IMR-90 (cell line): ENCODE results near the gene CLDN34. TPM values are rescaled to one million over a fixed set of nuclear protein-coding genes. Genes with fewer than 3 reads are reported as not detected.

Experiments
- ATAC-seq: fragments of 200-7000 bp; cut with Tn5 transposase; 2 replicates; pipeline ENCODE4 v1.9.1; 2020; ENCODE audit warnings: low read depth, mild to moderate bottlenecking, moderate library complexity
- BruUV-seq: library from RNA; stranded (reverse); fragments of 400-500 nt; replicated peaks from 2 replicates; lab custom pipeline; 2021; lab: Mats Ljungman, UMichigan
- CTCF ChIA-PET: fragments of 300-600 bp; formaldehyde crosslinking; extraction: SDS; loops from one replicate; lab custom pipeline; 2021; ENCODE audit warnings: antibody characterized with exemption; lab: Yijun Ruan, JAX
- POLR2A ChIA-PET: fragments of 300-600 bp; sonication (Branson Sonifier 250); formaldehyde crosslinking; loops from one replicate; lab custom pipeline; 2022; ENCODE audit warnings: antibody characterized with exemption; ENCODE audit not compliant: unreplicated experiment; lab: Charles Lee
- DNase-seq: peaks from one replicate; pipeline ENCODE4 v3.0.0; 2013
- H2AFZ ChIP-seq: replicated peaks from 2 replicates; pipeline ENCODE3; 2013; ENCODE audit warnings: low read length, mild to moderate bottlenecking; ENCODE audit not compliant: poor library complexity
- H2AK5ac ChIP-seq: 2 replicates; pipeline ENCODE4 v1.6.1; 2013; ENCODE audit warnings: low read depth, low read length, inconsistent platforms
- H2AK9ac ChIP-seq: replicated peaks from 2 replicates; pipeline ENCODE3; 2013; ENCODE audit warnings: mild to moderate bottlenecking, low read depth, low read length, moderate library complexity; ENCODE audit not compliant: poor library complexity
- H2BK120ac ChIP-seq: 2 replicates; pipeline ENCODE4 v1.6.1; 2013; ENCODE audit warnings: low read depth, low read length, inconsistent platforms
- H2BK15ac ChIP-seq: 3 replicates; pipeline ENCODE4 v1.6.1; 2013; ENCODE audit warnings: low read depth, low read length, inconsistent platforms
- H2BK20ac ChIP-seq: 2 replicates; pipeline ENCODE4 v1.6.1; 2013; ENCODE audit warnings: low read depth, mild to moderate bottlenecking, inconsistent platforms, low read length, moderate library complexity
- H2BK5ac ChIP-seq: 2 replicates; pipeline ENCODE4 v1.6.1; 2013; ENCODE audit warnings: mild to moderate bottlenecking, low read depth, low read length, inconsistent platforms; ENCODE audit not compliant: poor library complexity, severe bottlenecking
- H3K14ac ChIP-seq: replicated peaks from 2 replicates; pipeline ENCODE4 v1.6.1; 2013; ENCODE audit warnings: low read depth, low read length, inconsistent platforms
- H3K18ac ChIP-seq: 2 replicates; pipeline ENCODE4 v1.6.1; 2013; ENCODE audit warnings: low read depth, low read length, control low read depth
- H3K23ac ChIP-seq: 2 replicates; pipeline ENCODE4 v1.6.1; 2013; ENCODE audit warnings: low read depth, low read length, inconsistent platforms
- H3K27ac ChIP-seq: 2 replicates; pipeline ENCODE4 v1.5.1; 2013; ENCODE audit warnings: mild to moderate bottlenecking, control low read depth, low read length; ENCODE audit not compliant: insufficient read depth
- H3K27me3 ChIP-seq: 2 replicates; pipeline ENCODE4 v1.6.1; 2013; ENCODE audit warnings: low read length; ENCODE audit not compliant: control insufficient read depth, insufficient read depth
- H3K36me3 ChIP-seq: 2 replicates; pipeline ENCODE4 v1.6.1; 2013; ENCODE audit warnings: low read length, mixed read lengths; ENCODE audit not compliant: control insufficient read depth, insufficient read depth
- H3K4ac ChIP-seq: 2 replicates; pipeline ENCODE4 v1.6.1; 2013; ENCODE audit warnings: low read depth, low read length, inconsistent platforms
- H3K4me1 ChIP-seq: 2 replicates; pipeline ENCODE4 v1.6.1; 2013; ENCODE audit warnings: low read length, mixed read lengths; ENCODE audit not compliant: control insufficient read depth, insufficient read depth
- H3K4me2 ChIP-seq: 2 replicates; pipeline ENCODE4 v1.6.1; 2013; ENCODE audit warnings: low read depth, mild to moderate bottlenecking, control low read depth, low read length, moderate library complexity
- H3K4me3 ChIP-seq: 2 replicates; pipeline ENCODE4 v1.5.1; 2013; ENCODE audit warnings: low read depth, mild to moderate bottlenecking, control low read depth, low read length, moderate library complexity; ENCODE audit not compliant: insufficient read depth
- H3K56ac ChIP-seq: 2 replicates; pipeline ENCODE4 v1.6.1; 2013; ENCODE audit warnings: low read length, inconsistent platforms; ENCODE audit not compliant: insufficient read depth; ENCODE audit errors: extremely low read depth
- H3K79me1 ChIP-seq, 2 experiments: 2 replicates each; pipeline ENCODE4 v1.6.1; 2013; ENCODE audit warnings: low read length in 2 of 2, inconsistent platforms in 1 of 2, low read depth in 1 of 2
- H3K9ac ChIP-seq: 2 replicates; pipeline ENCODE4 v1.6.1; 2013; ENCODE audit warnings: low read depth, low read length, control low read depth
- H3K9me1 ChIP-seq: 2 replicates; pipeline ENCODE4 v1.6.1; 2013; ENCODE audit warnings: low read length, inconsistent platforms; ENCODE audit not compliant: insufficient read depth
- H3K9me3 ChIP-seq: 2 replicates; pipeline ENCODE4 v1.6.1; 2013; ENCODE audit warnings: low read length; ENCODE audit not compliant: control insufficient read depth, insufficient read depth
- H4K20me1 ChIP-seq: 2 replicates; pipeline ENCODE4 v1.6.1; 2013; ENCODE audit warnings: low read length, inconsistent platforms; ENCODE audit not compliant: insufficient read depth
- H4K5ac ChIP-seq: 2 replicates; pipeline ENCODE4 v1.6.1; 2013; ENCODE audit warnings: mild to moderate bottlenecking, low read depth, low read length, control low read depth
- H4K8ac ChIP-seq, 2 experiments: 2 replicates each; pipeline ENCODE4 v1.6.1; 2013; ENCODE audit warnings: low read depth in 2 of 2, low read length in 2 of 2, control low read depth in 1 of 2, inconsistent platforms in 1 of 2
- H4K91ac ChIP-seq: 2 replicates; pipeline ENCODE4 v1.6.1; 2013; ENCODE audit warnings: low read depth, low read length, inconsistent platforms; ENCODE audit not compliant: insufficient read depth
- BHLHE40 ChIP-seq: fragments of 150-350 bp; IDR thresholded peaks from 2 replicates; pipeline ENCODE4 v1.6.1; 2016; ENCODE audit warnings: mild to moderate bottlenecking, low read depth, low read length
- CEBPB ChIP-seq: IDR thresholded peaks from 2 replicates; pipeline ENCODE4 v1.6.1; 2012; ENCODE audit warnings: low read depth, low read length, improper control_type of control experiment
- CHD1 ChIP-seq: IDR thresholded peaks from 2 replicates; pipeline ENCODE4 v1.6.1; 2012; ENCODE audit warnings: low read depth, low read length, improper control_type of control experiment
- MAFK ChIP-seq: IDR thresholded peaks from 2 replicates; pipeline ENCODE4 v1.6.1; 2012; ENCODE audit warnings: low read depth, low read length, improper control_type of control experiment
- MAZ ChIP-seq: IDR thresholded peaks from 2 replicates; pipeline ENCODE4 v1.6.1; 2012; ENCODE audit warnings: low read depth, mild to moderate bottlenecking, low read length, improper control_type of control experiment, moderate library complexity, borderline replicate concordance
- MXI1 ChIP-seq: IDR thresholded peaks from 2 replicates; pipeline ENCODE4 v1.6.1; 2012; ENCODE audit warnings: low read depth, mild to moderate bottlenecking, low read length, moderate library complexity, borderline replicate concordance
- NFE2L2 ChIP-seq: fragments of 150-350 bp; IDR thresholded peaks from 2 replicates; pipeline ENCODE4 v1.6.1; 2016; ENCODE audit warnings: low read depth, mild to moderate bottlenecking, low read length
- POLR2A ChIP-seq: IDR thresholded peaks from 2 replicates; pipeline ENCODE4 v1.6.1; 2012; ENCODE audit warnings: mild to moderate bottlenecking, low read depth, low read length
- RAD21 ChIP-seq: IDR thresholded peaks from 2 replicates; pipeline ENCODE4 v1.6.1; 2012; ENCODE audit warnings: low read length, improper control_type of control experiment
- RCOR1 ChIP-seq: IDR thresholded peaks from 2 replicates; pipeline ENCODE4 v1.6.1; 2012; ENCODE audit warnings: mild to moderate bottlenecking, low read length, improper control_type of control experiment; ENCODE audit not compliant: insufficient replicate concordance
- SMC3 ChIP-seq: fragments of 150-350 bp; IDR thresholded peaks from 2 replicates; pipeline ENCODE4 v1.6.1; 2016; ENCODE audit warnings: low read depth, mild to moderate bottlenecking, antibody characterized with exemption, low read length, moderate library complexity
- WGBS, 2 experiments: methylation state at CpG; one replicate each; pipeline versions ENCODE4 v1.1.5 to v1.1.7; 2013; ENCODE audit warnings: missing lambda C conversion rate in 2 of 2; ENCODE audit not compliant: insufficient read length in 1 of 2; ENCODE audit errors: extremely low coverage in 2 of 2; 5-methylcytosine and 5-hydroxymethylcytosine counted together
- dilution Hi-C: fragments of 300-500 bp; cut with HindIII; formaldehyde crosslinking; loops from one replicate; pipeline ENCODE4 v1.14.3; 2018; ENCODE audit warnings: low sequenced_read_pairs; ENCODE audit not compliant: unreplicated experiment
- in situ Hi-C: fragments of 300-500 bp; cut with MboI; formaldehyde crosslinking; loops from 3 replicates; pipeline ENCODE4 v1.14.3; 2019; ENCODE audit warnings: low sequenced_read_pairs, inconsistent platforms, mixed read lengths
- intact Hi-C: fragments of 100-400 bp; cut with micrococcal nuclease; formaldehyde crosslinking; loops from 2 replicates; pipeline ENCODE4 v1.10.0; 2022
- polyA plus RNA-seq, 3 experiments: library from polyadenylated mRNA; depleted of rRNA; stranded (reverse); fragments of >200 nt; gene quantifications; 2 replicates each; pipeline ENCODE4 v1.2.3, GENCODE V29; 2012; ENCODE audit warnings: low replicate concordance in 1 of 3
- total RNA-seq: library from RNA; depleted of rRNA; stranded (reverse); fragments of >200 nt; gene quantifications from 2 replicates; pipeline ENCODE4 v1.2.3, GENCODE V29; 2012
- TF ChIP-seq, protein P1 (sequence below): conservative IDR thresholded peaks from 2 replicates; pipeline ENCODE4 v1.5.1; 2012; ENCODE audit warnings: mild to moderate bottlenecking, low read depth, low read length, improper control_type of control experiment
- TF ChIP-seq, protein P2 (sequence below): fragments of 150-350 bp; IDR thresholded peaks from 2 replicates; pipeline ENCODE4 v1.6.1; 2016; ENCODE audit warnings: low read depth, mild to moderate bottlenecking, low read length, moderate library complexity, borderline replicate concordance

Gene CLDN34
- total and polyA plus RNA-seq, 2 of the 4 experiments (the other 2 are of a cell fraction): 0.14 TPM; not detected in 1

DNA sequence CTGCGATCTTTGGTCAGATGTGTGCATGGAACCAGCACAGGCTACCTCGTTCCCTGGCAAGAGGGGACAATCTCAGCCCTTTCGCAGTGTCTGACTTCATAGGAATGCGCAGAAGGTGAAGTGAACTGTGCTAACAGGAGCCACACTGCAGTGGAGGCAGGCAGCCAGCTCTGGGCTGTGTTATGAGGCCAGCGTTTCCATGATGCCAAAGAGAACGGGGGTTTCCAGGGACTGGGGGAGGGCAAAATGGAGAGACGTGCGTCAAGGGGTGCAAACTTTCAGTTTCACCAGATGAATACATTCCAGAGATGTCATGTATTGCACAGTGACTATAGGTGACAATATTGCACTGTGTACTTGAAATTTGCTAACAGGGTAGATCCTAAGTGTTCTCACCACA, 30.4 kb downstream of the CLDN34 start:
- dilution Hi-C loops (no loop called here), in situ Hi-C loops (loop anchor here (5.0 to 10.0 kb wide), 2 partner anchors 113 to 120 kb away; no protein-coding TSS in a partner anchor), intact Hi-C loops (no loop called here)
- Histone ChIP-seq H3K9ac (no peak overlapping the region), H3K27ac (no peak overlapping the region), H2BK5ac (no peak overlapping the region), H2AFZ (no peak overlapping the region), H4K91ac (no peak overlapping the region), H2BK20ac (no peak overlapping the region), H3K9me3 (no peaks in the 10 kb centered on the region), H4K20me1 (no peaks in the 10 kb centered on the region), H4K8ac (no peak overlapping the region), H3K9me1 (no peaks in the 10 kb centered on the region), H2BK120ac (no peak overlapping the region), H3K4me1 (no peaks in the 10 kb centered on the region), H3K36me3 (no peaks in the 10 kb centered on the region), H3K18ac (no peak overlapping the region), H3K27me3 (no peaks in the 10 kb centered on the region), H2BK15ac (no peak overlapping the region), H2AK5ac (no peak overlapping the region), H3K4me3 (no peak overlapping the region), H2AK9ac (no peak overlapping the region), H3K14ac (no peak overlapping the region), H3K79me1 (no peaks in the 10 kb centered on the region), H3K23ac (no peak overlapping the region), H3K4ac (no peak overlapping the region), H3K56ac (no peak overlapping the region), H3K4me2 (no peak overlapping the region), H4K5ac (no peak overlapping the region)
- 84% methylated on average over 4 of the region's 8 CpGs; no CpG with 5 or more reads in 1 of the 2 experiments for WGBS, 2 experiments
- ChIA-PET CTCF (interaction anchor here (1.3 kb wide), 1 partner anchor 122 kb away, joined by 5 read pairs; no protein-coding TSS in a partner anchor), POLR2A (no interaction called here)
- no peak for ATAC-seq
- BruUV-seq: no TSS peak
- DNase-seq: no peak
- no peak for TF ChIP-seq RAD21
- TF ChIP-seq RCOR1: no peak
- TF ChIP-seq NFE2L2: no peak
- TF ChIP-seq MXI1: no peak
- TF ChIP-seq CEBPB: no peak
- no peak for TF ChIP-seq POLR2A
- TF ChIP-seq, protein P1, sequence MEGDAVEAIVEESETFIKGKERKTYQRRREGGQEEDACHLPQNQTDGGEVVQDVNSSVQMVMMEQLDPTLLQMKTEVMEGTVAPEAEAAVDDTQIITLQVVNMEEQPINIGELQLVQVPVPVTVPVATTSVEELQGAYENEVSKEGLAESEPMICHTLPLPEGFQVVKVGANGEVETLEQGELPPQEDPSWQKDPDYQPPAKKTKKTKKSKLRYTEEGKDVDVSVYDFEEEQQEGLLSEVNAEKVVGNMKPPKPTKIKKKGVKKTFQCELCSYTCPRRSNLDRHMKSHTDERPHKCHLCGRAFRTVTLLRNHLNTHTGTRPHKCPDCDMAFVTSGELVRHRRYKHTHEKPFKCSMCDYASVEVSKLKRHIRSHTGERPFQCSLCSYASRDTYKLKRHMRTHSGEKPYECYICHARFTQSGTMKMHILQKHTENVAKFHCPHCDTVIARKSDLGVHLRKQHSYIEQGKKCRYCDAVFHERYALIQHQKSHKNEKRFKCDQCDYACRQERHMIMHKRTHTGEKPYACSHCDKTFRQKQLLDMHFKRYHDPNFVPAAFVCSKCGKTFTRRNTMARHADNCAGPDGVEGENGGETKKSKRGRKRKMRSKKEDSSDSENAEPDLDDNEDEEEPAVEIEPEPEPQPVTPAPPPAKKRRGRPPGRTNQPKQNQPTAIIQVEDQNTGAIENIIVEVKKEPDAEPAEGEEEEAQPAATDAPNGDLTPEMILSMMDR: no peak
- no peak for TF ChIP-seq MAFK
- no peak for TF ChIP-seq MAZ
- TF ChIP-seq CHD1: no peak
- TF ChIP-seq, protein P2, sequence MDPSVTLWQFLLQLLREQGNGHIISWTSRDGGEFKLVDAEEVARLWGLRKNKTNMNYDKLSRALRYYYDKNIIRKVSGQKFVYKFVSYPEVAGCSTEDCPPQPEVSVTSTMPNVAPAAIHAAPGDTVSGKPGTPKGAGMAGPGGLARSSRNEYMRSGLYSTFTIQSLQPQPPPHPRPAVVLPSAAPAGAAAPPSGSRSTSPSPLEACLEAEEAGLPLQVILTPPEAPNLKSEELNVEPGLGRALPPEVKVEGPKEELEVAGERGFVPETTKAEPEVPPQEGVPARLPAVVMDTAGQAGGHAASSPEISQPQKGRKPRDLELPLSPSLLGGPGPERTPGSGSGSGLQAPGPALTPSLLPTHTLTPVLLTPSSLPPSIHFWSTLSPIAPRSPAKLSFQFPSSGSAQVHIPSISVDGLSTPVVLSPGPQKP: no peak
- no peak for TF ChIP-seq SMC3
- TF ChIP-seq BHLHE40: no peak
